ENCODE measurements around the gene FGF3. TPM values are rescaled to one million over a fixed set of nuclear protein-coding genes. Genes with fewer than 3 reads are reported as not detected.

FGF3 gene
- polyA plus RNA-seq, 3 donors = not detected

GRCh38 chr11:69841170-69841858 lies 22.1 kb upstream of the FGF3 start:
- Histone ChIP-seq H4K20me1 (ENCODE audit: insufficient read depth, low read length) (no peaks in the 10 kb centered on the region), H3K36me3 (replicated peaks in 1 of 2; ENCODE audit: control insufficient read depth in 1 of 2, insufficient read depth in 2 of 2, low read length in 2 of 2) (no peaks in the 10 kb centered on the region), H3K79me2 (ENCODE audit: insufficient read depth, low read length) (no peaks in the 10 kb centered on the region), H3K4me2 (replicated peaks; ENCODE audit: extremely low read depth, low read length, poor library complexity, severe bottlenecking) (no peak overlapping the region), H3K9me3 (replicated peaks in 1 of 2; ENCODE audit: control insufficient read depth in 1 of 2, insufficient read depth in 1 of 2, low read length in 2 of 2) (peaks cover 0 to 5% of the 10 kb centered on the region in 2 donors), H3K4me3 (replicated peaks in 1 of 3; ENCODE audit: low read depth in 2 of 3, low read length in 3 of 3) (no peak overlapping the region), H2AFZ (ENCODE audit: insufficient read depth, low read depth, low read length, poor library complexity, severe bottlenecking) (no peak overlapping the region), H3K27ac (ENCODE audit: low read depth in 1 of 2, low read length in 2 of 2) (no peak overlapping the region), H3K27me3 (ENCODE audit: control insufficient read depth in 2 of 2, insufficient read depth in 2 of 2, low read length in 2 of 2) (peaks cover 0 to under 1% of the 10 kb centered on the region in 2 donors), H3K4me1 (ENCODE audit: control insufficient read depth in 1 of 2, insufficient read depth in 2 of 2, low read length in 2 of 2) (no peaks in the 10 kb centered on the region), H3K9ac (ENCODE audit: insufficient read depth, low read length, poor library complexity, severe bottlenecking) (no peak overlapping the region)
- no peaks in the 10 kb centered on the region for H3K36me3 Mint-ChIP-seq
- intact Hi-C loops (cut with micrococcal nuclease) = no loop called here
- H3K27me3 Mint-ChIP-seq (ENCODE audit: low read depth in 3 of 3) = peaks cover 2 to 12% (median 9%) of the 10 kb centered on the region in 3 donors
- H3K9me3 Mint-ChIP-seq = peaks cover 5 to 8% (median 6%) of the 10 kb centered on the region in 7 donors
- 80% methylated on average over 4 of the region's 4 CpGs for WGBS (ENCODE audit: insufficient coverage)
- no peaks in the 10 kb centered on the region for H3K4me1 Mint-ChIP-seq
- peak overlapping the region in 1 of 2 donors; percentile 3 for H3K4me3 Mint-ChIP-seq
- no peak for TF ChIP-seq CTCF (IDR thresholded peaks at IDR 0.05)
- no peak overlapping the region for H3K27ac Mint-ChIP-seq
- DNase-seq = no peak

- H3K4me1 Mint-ChIP-seq = no peaks in the 10 kb centered on the region
- H3K27me3 Mint-ChIP-seq (ENCODE audit: low read depth in 3 of 3) = peaks cover 8 to 19% (median 16%) of the 10 kb centered on the region in 3 donors
- no peaks in the 10 kb centered on the region for H3K4me1 ChIP-seq (ENCODE audit: control insufficient read depth in 1 of 2, insufficient read depth in 2 of 2, low read length in 2 of 2)
- 65% methylated on average over 14 of the region's 20 CpGs for WGBS (ENCODE audit: insufficient coverage)
- peaks cover 0 to 7% of the 10 kb centered on the region in 2 donors for H3K27me3 ChIP-seq (ENCODE audit: control insufficient read depth in 2 of 2, insufficient read depth in 2 of 2, low read length in 2 of 2)
- no peak overlapping the region for H3K4me3 ChIP-seq (replicated peaks in 1 of 3; ENCODE audit: low read depth in 2 of 3, low read length in 3 of 3)
- H3K36me3 ChIP-seq (replicated peaks in 1 of 2; ENCODE audit: control insufficient read depth in 1 of 2, insufficient read depth in 2 of 2, low read length in 2 of 2) = no peaks in the 10 kb centered on the region
- intact Hi-C loops (cut with micrococcal nuclease) = no loop called here
- H3K79me2 ChIP-seq (ENCODE audit: insufficient read depth, low read length) = no peaks in the 10 kb centered on the region
- no peak overlapping the region for H3K27ac Mint-ChIP-seq
- H2AFZ ChIP-seq (ENCODE audit: insufficient read depth, low read depth, low read length, poor library complexity, severe bottlenecking) = no peak overlapping the region
- H3K9ac ChIP-seq (ENCODE audit: insufficient read depth, low read length, poor library complexity, severe bottlenecking) = no peak overlapping the region
- H3K36me3 Mint-ChIP-seq = no peaks in the 10 kb centered on the region
- peaks cover 5 to 9% (median 7%) of the 10 kb centered on the region in 7 donors for H3K9me3 Mint-ChIP-seq
- no peak overlapping the region for H3K27ac ChIP-seq (ENCODE audit: low read depth in 1 of 2, low read length in 2 of 2)
- H3K9me3 ChIP-seq (replicated peaks in 1 of 2; ENCODE audit: control insufficient read depth in 1 of 2, insufficient read depth in 1 of 2, low read length in 2 of 2) = peaks cover 0 to 5% of the 10 kb centered on the region in 2 donors
- H3K4me3 Mint-ChIP-seq = no peak overlapping the region
- no peak for TF ChIP-seq CTCF (IDR thresholded peaks at IDR 0.05)
- H3K4me2 ChIP-seq (replicated peaks; ENCODE audit: extremely low read depth, low read length, poor library complexity, severe bottlenecking) = no peak overlapping the region
- H4K20me1 ChIP-seq (ENCODE audit: insufficient read depth, low read length) = no peaks in the 10 kb centered on the region
- no peak for DNase-seq
Observed at GRCh38 chr11:69840371-69841169, 21.4 kb upstream of the FGF3 start.
